ENCODE data around the gene CCDC13. TPM values are rescaled to one million over a fixed set of nuclear protein-coding genes. Genes with fewer than 3 reads are reported as not detected.

CCDC13 gene
- 0.29 and 1.2 TPM in 2 replicates for total RNA-seq

GRCh38 chr3:42772670-42773408, at the start of gene CCDC13:
Gene CCDC13 (minus strand): TSS chr3:42773253. CDS start chr3:42758345, 14,908 bp downstream.

GRCh38 chr3:42809202-42809601, 36.1 kb upstream of the CCDC13 start, which contains the start of gene ACKR2:
Gene ACKR2 (plus strand): TSS chr3:42809445. CDS start chr3:42864503, 55,058 bp downstream.

GRCh38 chr3:42804106-42804830, 31.2 kb upstream of the CCDC13 start, which contains the start of gene HIGD1A:
Gene HIGD1A (minus strand): TSS chr3:42804490. CDS start chr3:42794253, 10,237 bp downstream.

Other genes starting within 250 kb of the CCDC13 start
- gene SEC22C, start 191.3 kb downstream of the CCDC13 start, total RNA-seq = 70.3 and 82.6 TPM in 2 replicates
- gene SS18L2, start 182.4 kb downstream of the CCDC13 start, total RNA-seq = 12.1 and 24.0 TPM in 2 replicates
- gene NKTR, start 172.6 kb downstream of the CCDC13 start, total RNA-seq = 37.5 and 85.2 TPM in 2 replicates
- gene ZBTB47, start 119.6 kb downstream of the CCDC13 start, total RNA-seq = 24.1 and 59.7 TPM in 2 replicates
- gene KLHL40, start 87.7 kb downstream of the CCDC13 start, total RNA-seq = not detected in 2 replicates
- not detected in 2 replicates for gene HHATL, start 70.5 kb downstream of the CCDC13 start, total RNA-seq
- 125 and 203 TPM in 2 replicates for gene HIGD1A, start 31.2 kb upstream of the CCDC13 start, total RNA-seq
- 0.15 and 0.17 TPM in 2 replicates for gene ACKR2, start 36.2 kb upstream of the CCDC13 start, total RNA-seq
- gene CYP8B1, start 102.6 kb upstream of the CCDC13 start, total RNA-seq = not detected in 2 replicates
- 2.3 and 2.8 TPM in 2 replicates for gene ZNF662, start 132.9 kb upstream of the CCDC13 start, total RNA-seq
- 1.6 and 4.5 TPM in 2 replicates for gene GASK1A, start 206.1 kb upstream of the CCDC13 start, total RNA-seq